Loucy (cell line): ENCODE measurements around the gene TARS2.
A peak's percentile ranks its signal among the peaks of the same experiment; 100 is the strongest.

ENCODE experiments used
- H2AFZ ChIP-seq: fragments of 200-600 bp; sonication (generic); 2 replicates; pipeline ENCODE4 v1.6.0; 2016; ENCODE audit warnings: antibody characterized with exemption, mild to moderate bottlenecking, low read length, moderate library complexity
- H3F3A ChIP-seq: fragments of 200-600 bp; 2 replicates; pipeline ENCODE4 v1.6.0; 2016; ENCODE audit warnings: antibody characterized with exemption, low read depth, mild to moderate bottlenecking
- H3K27me3 ChIP-seq: fragments of 200-600 bp; sonication (generic); 2 replicates; pipeline ENCODE4 v1.6.1; 2014; ENCODE audit warnings: low read length, mild to moderate bottlenecking; ENCODE audit not compliant: insufficient read depth, poor library complexity, severe bottlenecking
- H3K36me3 ChIP-seq: fragments of 200-600 bp; sonication (generic); 2 replicates; pipeline ENCODE4 v1.6.1; 2016; ENCODE audit warnings: low read length; ENCODE audit not compliant: insufficient read depth
- H3K4me1 ChIP-seq: fragments of 200-600 bp; sonication (generic); 2 replicates; pipeline ENCODE4 v1.5.1; 2014; ENCODE audit warnings: low read length, mild to moderate bottlenecking; ENCODE audit not compliant: insufficient read depth, poor library complexity, severe bottlenecking
- H3K4me2 ChIP-seq: fragments of 200-600 bp; sonication (generic); 2 replicates; pipeline ENCODE4 v1.6.0; 2014; ENCODE audit warnings: antibody characterized with exemption, low read length, low read depth, mild to moderate bottlenecking; ENCODE audit not compliant: poor library complexity, severe bottlenecking
- H3K4me3 ChIP-seq: fragments of 200-600 bp; sonication (generic); 2 replicates; pipeline ENCODE4 v1.5.1; 2014; ENCODE audit warnings: low read length, mild to moderate bottlenecking, mixed read lengths; ENCODE audit not compliant: poor library complexity, severe bottlenecking
- H3K79me2 ChIP-seq: fragments of 200-600 bp; sonication (generic); 2 replicates; pipeline ENCODE4 v1.6.1; 2014; ENCODE audit warnings: low read length; ENCODE audit not compliant: insufficient read depth
- H3K9ac ChIP-seq: fragments of 200-600 bp; sonication (generic); 2 replicates; pipeline ENCODE4 v1.6.0; 2014; ENCODE audit warnings: mild to moderate bottlenecking, low read depth, low read length, moderate library complexity; ENCODE audit not compliant: poor library complexity, severe bottlenecking
- H3K9me2 ChIP-seq: fragments of 200-600 bp; sonication (generic); replicated peaks from 2 replicates; pipeline ENCODE4 v1.6.1; 2016; ENCODE audit warnings: low read depth, low read length, mixed read lengths
- H3K9me3 ChIP-seq: fragments of 200-600 bp; sonication (generic); 2 replicates; pipeline ENCODE4 v1.6.1; 2014; ENCODE audit warnings: mild to moderate bottlenecking, antibody characterized with exemption, low read length, low read depth; ENCODE audit not compliant: insufficient read depth
- H4K20me1 ChIP-seq: fragments of 200-600 bp; sonication (generic); 2 replicates; pipeline ENCODE4 v1.6.0; 2014; ENCODE audit warnings: antibody characterized with exemption, low read length, mild to moderate bottlenecking; ENCODE audit not compliant: insufficient read depth, poor library complexity, severe bottlenecking
- CTCF ChIP-seq: fragments of 200-600 bp; sonication (generic); conservative IDR thresholded peaks from 2 replicates; pipeline ENCODE4 v1.5.1; 2014; ENCODE audit warnings: mild to moderate bottlenecking, antibody characterized with exemption, low read length
- EZH2phosphoT487 ChIP-seq: fragments of 200-600 bp; IDR thresholded peaks from 2 replicates; pipeline ENCODE4 v1.6.1; 2018; ENCODE audit warnings: antibody characterized with exemption, mild to moderate bottlenecking, moderate library complexity, borderline replicate concordance

Gene TARS2

DNA sequence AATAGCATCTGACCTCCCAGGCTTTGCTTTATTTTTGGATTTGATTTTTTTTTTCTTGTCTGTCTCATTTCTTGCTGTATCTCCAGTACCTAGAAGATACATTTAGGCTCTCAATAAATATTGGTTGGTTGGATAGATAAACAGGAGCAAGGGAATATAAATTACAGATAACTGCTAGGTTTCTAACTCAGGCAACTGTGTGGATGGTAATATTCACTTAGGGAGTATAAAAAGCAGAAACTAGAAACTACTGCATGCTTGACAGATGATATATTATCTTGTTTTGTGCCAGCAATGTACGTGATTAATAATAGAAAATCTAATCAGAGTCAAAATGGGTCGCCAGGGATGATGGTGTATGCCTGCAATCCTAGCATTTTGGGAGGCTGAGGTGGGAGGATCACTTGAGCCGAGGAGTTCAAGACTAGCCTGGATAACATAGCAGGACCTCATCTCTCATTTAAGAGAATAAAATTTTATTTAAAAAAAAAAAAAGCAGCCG lies 31.0 kb upstream of the TARS2 start:
- no peaks in the 10 kb centered on the region for H3K79me2 ChIP-seq
- TF ChIP-seq CTCF, result no peak
- TF ChIP-seq EZH2phosphoT487, result no peak
- no peaks in the 10 kb centered on the region for H3K27me3 ChIP-seq
- no peak overlapping the region for H3K9ac ChIP-seq
- H4K20me1 ChIP-seq, result peaks cover 4% of the 10 kb centered on the region
- no peak overlapping the region for H2AFZ ChIP-seq
- H3K4me2 ChIP-seq, result no peak overlapping the region
- H3K9me3 ChIP-seq, result no peaks in the 10 kb centered on the region
- H3K9me2 ChIP-seq, result no peaks in the 10 kb centered on the region
- no peaks in the 10 kb centered on the region for H3K4me1 ChIP-seq
- no peaks in the 10 kb centered on the region; the same call in 1 of the 2 replicates for H3F3A ChIP-seq
- H3K36me3 ChIP-seq, result peaks cover 76% of the 10 kb centered on the region; the same call in 1 of the 2 replicates
- no peak overlapping the region for H3K4me3 ChIP-seq

- peak; percentile 77 for TF ChIP-seq CTCF
- no peak for TF ChIP-seq EZH2phosphoT487
- Histone ChIP-seq H3K9me3 (no peaks in the 10 kb centered on the region), H4K20me1 (no peaks in the 10 kb centered on the region), H3K27me3 (no peaks in the 10 kb centered on the region), H2AFZ (no peak overlapping the region), H3K4me1 (no peaks in the 10 kb centered on the region), H3K79me2 (no peaks in the 10 kb centered on the region), H3F3A (no peaks in the 10 kb centered on the region), H3K4me2 (no peak overlapping the region), H3K9me2 (no peaks in the 10 kb centered on the region), H3K4me3 (no peak overlapping the region), H3K36me3 (peaks cover 64% of the 10 kb centered on the region; the same call in 1 of the 2 replicates), H3K9ac (no peak overlapping the region)
Measured at GRCh38 chr1:150464422-150464826, 22.8 kb upstream of the TARS2 start.

- Histone ChIP-seq H3K4me1 (no peaks in the 10 kb centered on the region), H3K36me3 (peaks cover 65% of the 10 kb centered on the region; the same call in 1 of the 2 replicates), H3K79me2 (no peaks in the 10 kb centered on the region), H3K4me3 (no peak overlapping the region), H4K20me1 (no peaks in the 10 kb centered on the region), H3K4me2 (no peak overlapping the region), H3K9me3 (no peaks in the 10 kb centered on the region), H3F3A (no peaks in the 10 kb centered on the region), H3K27me3 (no peaks in the 10 kb centered on the region), H3K9ac (no peak overlapping the region), H2AFZ (no peak overlapping the region), H3K9me2 (no peaks in the 10 kb centered on the region)
- TF ChIP-seq EZH2phosphoT487 (no peak), CTCF (no peak)
Measured at GRCh38 chr1:150466964-150467363, 20.3 kb upstream of the TARS2 start.
